GM21423 (cell line): ENCODE results near the gene SCAPER.
"Not testable (repeated sequence)": the region's sequence is repeated elsewhere in the genome, so short reads cannot be mapped to it uniquely, and the experiment has no call there.

Experiments used
- ATAC-seq: cut with Tn5 transposase; IDR thresholded peaks from one replicate; pipeline ENCODE4 v1.9.1; 2021; ENCODE audit warnings: mild to moderate bottlenecking, moderate library complexity; ENCODE audit not compliant: unreplicated experiment

The SCAPER gene

GRCh38 chr15:76795217-76795616 is 109.9 kb downstream of the SCAPER start:
- ATAC-seq: no peak

- ATAC-seq: no peak
Observed at GRCh38 chr15:76793162-76793561, 112.0 kb downstream of the SCAPER start.

DNA sequence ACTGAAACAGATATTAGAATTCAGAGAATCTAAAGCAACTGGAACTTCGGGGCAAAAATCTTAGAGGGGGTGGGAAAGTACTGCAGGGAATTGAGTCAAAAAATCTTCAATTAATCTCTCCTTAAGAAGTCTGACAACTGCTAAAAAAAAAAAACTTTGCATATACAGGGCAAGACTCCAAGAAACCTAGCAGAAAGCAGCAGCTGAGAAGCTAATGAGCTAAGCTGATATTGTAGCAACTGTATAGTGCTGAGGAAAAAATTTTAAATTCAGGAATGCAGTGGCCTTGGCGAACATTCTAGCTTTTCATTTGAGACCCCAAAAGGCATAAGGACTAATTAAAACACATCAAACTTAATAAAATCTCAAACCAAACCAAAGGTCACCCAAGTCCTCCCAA is 113.6 kb downstream of the SCAPER start:
- ATAC-seq: no peak

GRCh38 chr15:76787273-76787672 is 117.9 kb downstream of the SCAPER start:
- no peak for ATAC-seq

DNA sequence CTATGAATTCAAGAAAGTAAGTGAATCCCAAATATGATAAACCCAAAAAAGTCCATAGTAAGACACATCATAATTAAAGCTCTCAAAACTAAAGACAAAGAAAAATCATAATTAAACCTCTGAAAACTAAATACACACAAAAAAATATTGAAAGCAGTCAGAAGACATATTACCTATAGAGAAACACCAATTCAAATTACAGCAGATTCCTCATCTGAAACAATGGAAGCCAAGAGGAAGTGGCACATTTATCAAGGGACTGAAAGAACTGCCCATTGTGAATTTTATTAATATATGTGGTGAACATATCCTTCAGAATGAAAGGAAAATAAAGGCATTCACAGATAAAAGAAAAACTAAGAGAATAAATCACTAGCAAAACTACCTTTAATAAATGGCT is 128.2 kb downstream of the SCAPER start:
- no peak for ATAC-seq

GRCh38 chr15:76776480-76776879 is 128.7 kb downstream of the SCAPER start:
- ATAC-seq: no peak

DNA sequence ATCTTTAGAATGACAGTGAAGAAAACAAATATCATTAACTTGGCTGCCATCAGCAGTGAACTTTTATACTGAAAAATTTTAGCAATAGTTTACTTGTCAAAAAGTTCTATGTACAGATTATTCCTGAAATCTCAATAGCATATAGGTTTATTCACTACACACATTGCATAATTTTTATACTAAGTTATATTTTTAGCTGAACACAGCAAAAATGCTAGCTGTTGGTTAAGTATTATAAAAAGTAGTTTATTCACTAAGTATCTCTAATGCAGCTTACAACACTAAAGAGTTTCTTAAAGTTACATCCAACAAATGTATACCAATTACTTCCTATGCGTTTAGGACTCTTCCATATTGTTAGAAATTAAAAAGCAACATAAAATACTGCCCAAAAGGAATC is 131.9 kb downstream of the SCAPER start:
- ATAC-seq: no peak

DNA sequence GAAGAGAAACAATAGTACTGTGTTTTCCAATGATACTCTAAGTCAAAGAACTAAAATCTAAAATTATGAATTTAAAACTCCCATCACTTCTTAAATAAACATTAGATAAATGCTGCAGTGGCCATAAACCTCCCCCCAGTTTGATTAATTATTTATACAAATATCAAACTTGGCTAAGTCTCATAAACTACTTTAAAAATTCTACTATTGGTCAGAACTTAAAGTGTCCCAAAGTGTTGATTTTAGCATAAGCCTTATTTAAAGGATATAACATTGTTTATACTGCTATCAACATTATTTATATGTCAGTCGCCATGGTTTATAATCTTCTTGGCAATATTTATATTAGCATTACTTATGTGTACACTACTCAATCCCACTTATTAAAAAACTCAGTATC is 132.4 kb downstream of the SCAPER start:
- no peak for ATAC-seq

DNA sequence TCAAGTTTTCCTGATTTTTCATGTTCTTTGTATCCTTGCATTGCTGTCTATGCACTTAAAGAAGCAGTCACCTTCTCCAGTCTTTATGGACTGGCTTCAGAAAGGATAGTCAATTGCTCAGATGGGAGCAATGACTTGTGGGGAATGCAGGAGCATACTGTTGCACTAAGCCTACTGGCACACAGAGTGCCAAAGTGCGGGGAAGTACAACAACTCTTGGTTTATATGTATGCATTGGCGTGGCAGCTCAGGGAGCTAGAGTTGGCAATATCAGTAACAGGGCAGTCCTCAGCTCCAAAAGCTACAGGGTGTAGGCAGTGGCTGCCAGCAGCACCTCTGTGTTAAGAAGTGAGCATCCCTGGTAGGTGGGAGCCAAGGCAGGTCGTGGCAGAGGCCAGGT is 141.1 kb downstream of the SCAPER start:
- no peak for ATAC-seq

GRCh38 chr15:76763554-76763953 is 141.6 kb downstream of the SCAPER start:
- ATAC-seq: no peak

DNA sequence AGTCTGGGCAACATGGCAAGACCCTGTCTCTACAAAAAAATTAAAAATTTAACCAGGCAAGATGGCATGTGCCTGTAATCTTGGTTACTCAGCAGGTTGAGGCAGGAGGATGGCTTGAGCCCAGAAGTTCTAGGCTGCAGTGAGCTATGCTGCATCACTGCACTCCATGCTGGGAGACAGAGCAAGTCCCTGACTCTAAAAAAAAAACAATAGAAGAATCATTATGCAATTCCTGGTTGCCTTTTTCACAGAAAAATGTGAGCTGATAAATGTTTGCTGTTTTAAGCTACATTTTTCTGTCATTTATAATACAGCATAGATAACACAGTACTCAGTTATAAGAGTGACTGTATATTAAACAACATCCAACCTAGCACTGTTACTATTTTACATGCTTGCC is 148.8 kb downstream of the SCAPER start:
- no peak for ATAC-seq

- no peak for ATAC-seq
Observed at GRCh38 chr15:76753771-76754170, 151.4 kb downstream of the SCAPER start.

DNA sequence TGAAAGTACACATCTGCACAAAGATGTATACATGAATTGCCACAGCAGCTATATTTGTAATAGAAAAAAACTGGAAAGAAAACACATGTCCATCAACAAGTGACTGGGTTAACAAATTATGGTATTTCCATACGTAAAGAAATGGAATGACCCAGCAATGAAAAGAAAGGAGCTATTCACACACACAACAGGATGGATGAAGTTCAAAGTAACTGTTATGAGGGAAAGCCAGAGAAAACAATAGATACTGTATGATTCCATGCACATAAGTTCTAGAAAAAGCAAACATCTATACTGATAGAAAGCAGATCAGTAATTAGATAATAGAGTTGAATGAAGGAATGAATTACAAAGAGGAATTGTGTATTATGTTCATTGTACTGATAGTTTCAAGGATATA is 152.0 kb downstream of the SCAPER start:
- no peak for ATAC-seq

DNA sequence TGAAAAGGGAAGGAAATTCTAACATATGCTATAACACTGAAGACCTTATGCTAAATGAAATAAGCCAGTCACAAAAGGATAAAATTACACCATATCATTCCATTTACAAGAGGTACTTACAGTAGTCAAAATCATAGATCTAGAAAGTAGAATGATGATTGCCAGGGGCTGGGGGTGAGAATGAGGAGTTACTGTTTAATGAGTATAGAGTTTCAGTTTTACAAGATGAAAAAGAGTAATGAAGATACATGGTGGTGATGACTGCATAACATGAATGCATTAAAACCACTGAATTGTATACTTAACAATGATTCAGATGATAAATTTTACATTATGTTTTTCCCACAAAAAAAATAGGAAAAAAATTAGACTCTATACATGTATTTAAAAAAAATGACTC is 152.6 kb downstream of the SCAPER start:
- ATAC-seq: no peak

DNA sequence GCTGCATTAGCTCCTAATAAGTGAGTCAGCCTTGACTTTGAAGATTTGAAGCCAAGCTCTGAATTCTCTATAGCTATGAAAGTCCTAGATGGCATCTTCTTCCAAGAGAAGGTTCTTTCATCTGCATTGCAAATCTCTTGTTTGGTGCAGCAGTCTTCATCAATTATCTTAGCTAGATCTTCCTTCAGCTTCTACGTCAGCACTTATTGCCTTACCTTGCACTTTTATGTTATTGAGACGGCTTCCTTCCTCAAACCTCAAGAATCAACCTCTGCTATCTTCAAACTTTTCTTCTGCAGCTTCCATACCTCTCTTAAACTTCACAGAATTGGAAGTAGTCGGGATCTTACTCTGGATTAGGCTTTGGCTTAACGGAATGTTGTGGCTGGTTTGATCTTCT is 167.6 kb downstream of the SCAPER start:
- ATAC-seq: no peak

GRCh38 chr15:76732321-76732720 is 172.8 kb downstream of the SCAPER start:
- not testable (repeated sequence) for ATAC-seq

GRCh38 chr15:76730262-76730661 is 174.9 kb downstream of the SCAPER start:
- no peak for ATAC-seq

GRCh38 chr15:76718863-76719262 is 186.3 kb downstream of the SCAPER start:
- no peak for ATAC-seq

- ATAC-seq: no peak
Observed at GRCh38 chr15:76714950-76715349, 190.2 kb downstream of the SCAPER start.

GRCh38 chr15:76711351-76711827 is 193.8 kb downstream of the SCAPER start:
- peak; percentile 79 for ATAC-seq

DNA sequence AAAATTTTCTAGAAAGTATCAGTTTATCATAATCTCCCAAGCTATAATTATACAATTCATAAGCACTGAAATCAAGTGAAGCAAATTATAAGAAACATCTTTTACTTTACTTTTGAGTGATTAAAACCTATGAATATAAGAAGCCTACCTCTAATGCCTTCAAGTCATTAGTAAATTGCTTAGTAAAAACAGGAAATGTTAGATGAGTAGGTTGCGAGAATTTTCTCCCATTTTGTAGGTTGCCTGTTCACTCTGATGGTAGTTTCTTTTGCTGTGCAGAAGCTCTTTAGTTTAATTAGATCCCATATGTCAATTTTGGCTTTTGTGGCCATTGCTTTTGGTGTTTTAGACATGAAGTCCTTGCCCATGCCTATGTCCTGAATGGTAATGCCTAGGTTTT is 201.1 kb downstream of the SCAPER start:
- ATAC-seq: not testable (repeated sequence)

DNA sequence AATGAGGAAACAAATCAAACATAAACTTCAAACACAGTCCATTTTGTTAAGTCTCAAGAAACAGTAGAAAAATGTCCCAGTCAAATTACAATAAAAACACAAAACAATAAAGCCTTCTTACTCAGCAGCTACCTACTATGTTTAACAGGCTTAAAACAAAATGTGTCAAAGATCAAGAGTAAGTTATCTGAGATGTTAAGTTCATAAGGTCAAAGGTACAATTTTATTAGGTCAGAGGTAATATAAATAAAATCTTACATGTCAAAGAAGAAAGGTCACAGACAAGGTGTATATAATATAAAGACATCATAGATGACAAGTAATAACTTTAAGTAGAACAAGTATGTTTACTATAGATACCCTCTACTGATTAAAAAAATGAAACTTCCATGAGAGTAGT is 208.3 kb downstream of the SCAPER start:
- ATAC-seq: no peak

GRCh38 chr15:76692546-76692945 is 212.6 kb downstream of the SCAPER start:
- ATAC-seq: not testable (repeated sequence)

DNA sequence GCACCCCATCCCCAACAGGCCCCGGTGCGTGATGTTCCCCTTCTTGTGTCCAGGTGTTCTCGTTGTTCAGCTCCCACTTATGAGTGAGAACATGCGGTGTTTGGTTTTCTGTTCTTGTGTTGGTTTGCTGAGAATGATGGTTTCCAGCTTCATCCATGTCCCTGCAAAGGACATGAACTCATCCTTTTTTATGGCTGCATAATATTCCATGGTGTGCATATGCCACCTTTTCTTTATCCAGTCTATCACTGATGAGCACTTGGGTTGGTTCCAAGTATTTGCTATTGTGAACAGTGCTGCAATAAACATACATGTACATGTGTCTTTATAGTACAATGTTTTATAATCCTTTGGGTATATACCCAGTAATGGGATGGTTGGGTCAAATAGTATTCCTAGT is 217.5 kb downstream of the SCAPER start:
- ATAC-seq: not testable (repeated sequence)
